Activated CD8-positive, alpha-beta memory T cell treated with anti-CD3 and anti-CD28 coated beads, Interleukin-2, amount 10 ng/mL, durations not matched to agents 7 days and 5 days (primary cell): ENCODE results near the gene CEP112. TPM values are rescaled to one million over a fixed set of nuclear protein-coding genes. Genes with fewer than 3 reads are reported as not detected.
"Not testable (repeated sequence)": the region's sequence is repeated elsewhere in the genome, so short reads cannot be mapped to it uniquely, and the experiment has no call there.

ENCODE experiments used
- ATAC-seq: fragments of 150-1000 bp; cut with Tn5 transposase; one replicate; pipeline ENCODE4 v1.10.0; 2021; ENCODE audit warnings: moderate library complexity
- CTCF ChIA-PET: fragments of 350-600 bp; sonication (Branson Sonifier 250); formaldehyde crosslinking; loops from one replicate; lab custom pipeline; 2021; ENCODE audit warnings: antibody characterized with exemption; lab: Charles Lee
- DNase-seq: peaks from one replicate; pipeline ENCODE4 v3.0.0-alpha.2; 2020
- H3K27ac Mint-ChIP-seq: one replicate; pipeline ENCODE4 v1.8.0; 2021; ENCODE audit warnings: mild to moderate bottlenecking, mixed read lengths
- H3K27me3 Mint-ChIP-seq: one replicate; pipeline ENCODE4 v1.8.0; 2021; ENCODE audit warnings: mixed read lengths
- H3K36me3 Mint-ChIP-seq: one replicate; pipeline ENCODE4 v1.8.0; 2021; ENCODE audit warnings: mild to moderate bottlenecking, mixed read lengths
- H3K4me1 Mint-ChIP-seq: one replicate; pipeline ENCODE4 v1.8.0; 2021; ENCODE audit warnings: mixed read lengths
- H3K4me3 Mint-ChIP-seq: one replicate; pipeline ENCODE4 v1.8.0; 2021; ENCODE audit warnings: mild to moderate bottlenecking, moderate library complexity, mixed read lengths
- H3K9me3 Mint-ChIP-seq: one replicate; pipeline ENCODE4 v1.8.0; 2022; ENCODE audit warnings: low read depth, mixed read lengths
- total RNA-seq, 2 experiments: library from RNA; stranded (reverse); gene quantifications; one replicate each; pipeline ENCODE4 v1.2.3, GENCODE V29; 2021

Gene CEP112
- total RNA-seq, 2 experiments from 2014 or later, result 3.1 to 5.0 TPM

- CTCF ChIA-PET, result no interaction called here
- no peaks in the 10 kb centered on the region for H3K9me3 Mint-ChIP-seq
These were observed 350.8 kb downstream of the CEP112 start for GRCh38 chr17:65841089-65841488.

GRCh38 chr17:65837232-65837631, 354.7 kb downstream of the CEP112 start:
- CTCF ChIA-PET, ATAC-seq, H3K4me1 Mint-ChIP-seq, DNase-seq, H3K9me3 Mint-ChIP-seq, H3K27ac Mint-ChIP-seq, H3K4me3 Mint-ChIP-seq, H3K36me3 Mint-ChIP-seq: not testable (repeated sequence)
- H3K27me3 Mint-ChIP-seq, result peaks cover 12% of the 10 kb centered on the region

More at GRCh38 chr17:65841089-65841488, 350.8 kb downstream of the CEP112 start:
- no peaks in the 10 kb centered on the region for H3K36me3 Mint-ChIP-seq
- peaks cover 12% of the 10 kb centered on the region for H3K27me3 Mint-ChIP-seq
- no peak overlapping the region for H3K4me3 Mint-ChIP-seq
- H3K4me1 Mint-ChIP-seq, result no peaks in the 10 kb centered on the region
- DNase-seq (no peak), ATAC-seq (no peak)
- H3K27ac Mint-ChIP-seq, result no peak overlapping the region

- H3K27me3 Mint-ChIP-seq, result no peaks in the 10 kb centered on the region
- DNase-seq, result no peak
- ATAC-seq, result no peak
- CTCF ChIA-PET, result no interaction called here
- H3K36me3 Mint-ChIP-seq, result peaks cover 17% of the 10 kb centered on the region
- no peak overlapping the region for H3K27ac Mint-ChIP-seq
- no peaks in the 10 kb centered on the region for H3K4me1 Mint-ChIP-seq
- no peak overlapping the region for H3K4me3 Mint-ChIP-seq
- H3K9me3 Mint-ChIP-seq, result peaks cover 19% of the 10 kb centered on the region
These were observed 358.7 kb downstream of the CEP112 start for GRCh38 chr17:65833214-65833613.

GRCh38 chr17:65830356-65830755, 361.6 kb downstream of the CEP112 start:
- peaks cover 17% of the 10 kb centered on the region for H3K36me3 Mint-ChIP-seq
- no peak overlapping the region for H3K4me3 Mint-ChIP-seq
- CTCF ChIA-PET, result no interaction called here
- H3K9me3 Mint-ChIP-seq, result peaks cover 19% of the 10 kb centered on the region
- no peaks in the 10 kb centered on the region for H3K4me1 Mint-ChIP-seq
- no peak for DNase-seq
- H3K27me3 Mint-ChIP-seq, result no peaks in the 10 kb centered on the region
- no peak for ATAC-seq
- H3K27ac Mint-ChIP-seq, result no peak overlapping the region

GRCh38 chr17:65826577-65826976, 365.4 kb downstream of the CEP112 start:
- DNase-seq, H3K9me3 Mint-ChIP-seq, H3K27me3 Mint-ChIP-seq, H3K27ac Mint-ChIP-seq, H3K4me3 Mint-ChIP-seq, H3K4me1 Mint-ChIP-seq, CTCF ChIA-PET, H3K36me3 Mint-ChIP-seq, ATAC-seq: not testable (repeated sequence)

GRCh38 chr17:65824901-65825300, 367.0 kb downstream of the CEP112 start:
- no peaks in the 10 kb centered on the region for H3K27me3 Mint-ChIP-seq
- no peaks in the 10 kb centered on the region for H3K4me1 Mint-ChIP-seq
- H3K9me3 Mint-ChIP-seq, result no peaks in the 10 kb centered on the region
- H3K36me3 Mint-ChIP-seq, result no peaks in the 10 kb centered on the region
- DNase-seq, result no peak
- no peak for ATAC-seq
- CTCF ChIA-PET, result no interaction called here
- H3K4me3 Mint-ChIP-seq, result no peak overlapping the region
- H3K27ac Mint-ChIP-seq, result no peak overlapping the region

- no peaks in the 10 kb centered on the region for H3K4me1 Mint-ChIP-seq
- H3K36me3 Mint-ChIP-seq, result no peaks in the 10 kb centered on the region
- H3K9me3 Mint-ChIP-seq, result no peaks in the 10 kb centered on the region
- ATAC-seq, result no peak
- peaks cover 2% of the 10 kb centered on the region for H3K27me3 Mint-ChIP-seq
- DNase-seq, result no peak
- CTCF ChIA-PET, result no interaction called here
- H3K4me3 Mint-ChIP-seq, result no peak overlapping the region
- H3K27ac Mint-ChIP-seq, result no peak overlapping the region
These were observed 368.2 kb downstream of the CEP112 start for GRCh38 chr17:65823713-65824112.

GRCh38 chr17:65820811-65821210, 371.1 kb downstream of the CEP112 start:
- H3K4me1 Mint-ChIP-seq, result no peaks in the 10 kb centered on the region
- H3K4me3 Mint-ChIP-seq, result no peak overlapping the region

GRCh38 chr17:65820306-65820705, 371.6 kb downstream of the CEP112 start:
- H3K4me1 Mint-ChIP-seq, result no peaks in the 10 kb centered on the region

More at GRCh38 chr17:65820811-65821210, 371.1 kb downstream of the CEP112 start:
- Mint-ChIP-seq H3K27ac (no peak overlapping the region), H3K9me3 (no peaks in the 10 kb centered on the region), H3K27me3 (peaks cover 7% of the 10 kb centered on the region), H3K36me3 (no peaks in the 10 kb centered on the region)
- ATAC-seq, result no peak
- CTCF ChIA-PET, result no interaction called here
- no peak for DNase-seq

GRCh38 chr17:65819810-65820209, 372.1 kb downstream of the CEP112 start:
- CTCF ChIA-PET, result no interaction called here
- no peaks in the 10 kb centered on the region for H3K9me3 Mint-ChIP-seq
- H3K4me1 Mint-ChIP-seq, result no peaks in the 10 kb centered on the region
- H3K27me3 Mint-ChIP-seq, result peaks cover 13% of the 10 kb centered on the region
- H3K4me3 Mint-ChIP-seq, result no peak overlapping the region
- ATAC-seq, result no peak
- no peaks in the 10 kb centered on the region for H3K36me3 Mint-ChIP-seq
- no peak overlapping the region for H3K27ac Mint-ChIP-seq
- no peak for DNase-seq

More at GRCh38 chr17:65820306-65820705, 371.6 kb downstream of the CEP112 start:
- CTCF ChIA-PET, result no interaction called here
- ATAC-seq (no peak), DNase-seq (no peak)
- no peak overlapping the region for H3K4me3 Mint-ChIP-seq
- H3K27ac Mint-ChIP-seq, result no peak overlapping the region
- no peaks in the 10 kb centered on the region for H3K9me3 Mint-ChIP-seq
- peaks cover 10% of the 10 kb centered on the region for H3K27me3 Mint-ChIP-seq
- no peaks in the 10 kb centered on the region for H3K36me3 Mint-ChIP-seq

- peaks cover 19% of the 10 kb centered on the region for H3K27me3 Mint-ChIP-seq
- H3K4me3 Mint-ChIP-seq, result no peak overlapping the region
- no peak overlapping the region for H3K27ac Mint-ChIP-seq
- CTCF ChIA-PET, result no interaction called here
- DNase-seq, result no peak
- no peaks in the 10 kb centered on the region for H3K36me3 Mint-ChIP-seq
- no peak for ATAC-seq
- H3K9me3 Mint-ChIP-seq, result peaks cover 2% of the 10 kb centered on the region
- no peaks in the 10 kb centered on the region for H3K4me1 Mint-ChIP-seq
These were observed 374.0 kb downstream of the CEP112 start for GRCh38 chr17:65817951-65818350.

GRCh38 chr17:65814418-65814817, 377.5 kb downstream of the CEP112 start:
- ATAC-seq (no peak), DNase-seq (no peak)
- H3K27me3 Mint-ChIP-seq, result peaks cover 19% of the 10 kb centered on the region
- H3K4me3 Mint-ChIP-seq, result no peak overlapping the region
- no peak overlapping the region for H3K27ac Mint-ChIP-seq
- CTCF ChIA-PET, result no interaction called here
- peaks cover 3% of the 10 kb centered on the region for H3K9me3 Mint-ChIP-seq
- H3K4me1 Mint-ChIP-seq, result no peaks in the 10 kb centered on the region
- H3K36me3 Mint-ChIP-seq, result peaks cover 2% of the 10 kb centered on the region

- Mint-ChIP-seq H3K27me3 (peaks cover 17% of the 10 kb centered on the region), H3K9me3 (peaks cover 11% of the 10 kb centered on the region), H3K36me3 (peaks cover 6% of the 10 kb centered on the region), H3K27ac (no peak overlapping the region), H3K4me1 (peaks cover 2% of the 10 kb centered on the region), H3K4me3 (no peak overlapping the region)
- no peak for ATAC-seq
- CTCF ChIA-PET, result no interaction called here
- DNase-seq, result no peak
These were observed 378.6 kb downstream of the CEP112 start for GRCh38 chr17:65813306-65813705.

- Mint-ChIP-seq H3K4me1 (peaks cover 2% of the 10 kb centered on the region), H3K27me3 (peaks cover 12% of the 10 kb centered on the region), H3K9me3 (peaks cover 21% of the 10 kb centered on the region), H3K27ac (no peak overlapping the region), H3K4me3 (no peak overlapping the region), H3K36me3 (peaks cover 9% of the 10 kb centered on the region)
- CTCF ChIA-PET, result no interaction called here
- ATAC-seq (no peak), DNase-seq (no peak)
These were observed 380.9 kb downstream of the CEP112 start for GRCh38 chr17:65811043-65811442.

- Mint-ChIP-seq H3K9me3 (peaks cover 24% of the 10 kb centered on the region), H3K27ac (no peak overlapping the region), H3K36me3 (peaks cover 9% of the 10 kb centered on the region), H3K4me3 (no peak overlapping the region), H3K27me3 (peaks cover 6% of the 10 kb centered on the region), H3K4me1 (peaks cover 2% of the 10 kb centered on the region)
- CTCF ChIA-PET, result no interaction called here
- no peak for DNase-seq
- ATAC-seq, result no peak
These were observed 382.6 kb downstream of the CEP112 start for GRCh38 chr17:65809366-65809765.
